DMS79 treated with DMSO at 0.1 percent for 48 hours (cell line): ENCODE results near the gene ACVR1B.

Source experiments
- DNase-seq: peaks from one replicate; lab custom pipeline; 2025; lab: John Stamatoyannopoulos, UW

The ACVR1B gene

DNA sequence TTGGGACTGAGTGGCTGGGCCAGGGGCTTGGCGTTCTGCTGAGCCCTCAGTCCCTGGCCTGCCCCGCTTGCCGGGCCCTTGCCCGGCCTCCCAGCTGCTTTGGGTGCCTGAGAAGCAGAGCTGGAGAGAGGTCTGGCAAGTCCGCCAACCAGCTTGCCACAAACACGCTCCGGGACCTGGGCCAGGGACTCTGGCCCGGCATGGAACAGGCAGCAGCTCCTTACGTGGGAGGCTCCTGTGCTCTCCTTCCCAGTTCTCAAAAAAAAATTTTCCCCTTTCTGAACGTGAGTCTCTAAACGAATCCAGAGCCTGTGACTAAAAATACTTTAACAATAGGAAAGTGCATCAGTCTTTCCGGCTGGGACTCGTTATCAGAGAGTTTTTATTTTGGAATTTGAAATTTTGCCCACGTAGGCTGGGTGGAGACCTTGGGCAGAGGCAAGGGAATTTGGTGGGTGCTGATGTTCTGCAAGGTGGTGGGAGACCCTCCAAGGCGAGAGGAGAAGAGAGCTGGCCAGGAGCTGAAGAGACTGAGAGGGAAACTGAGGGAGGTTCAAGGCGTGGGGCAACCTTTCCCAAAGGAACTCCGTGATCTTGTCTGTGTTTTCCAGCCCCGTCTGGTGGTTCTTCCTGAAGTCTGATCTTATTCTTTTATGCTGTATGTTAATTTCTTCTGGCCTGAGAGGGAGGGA lies 92.9 kb downstream of the ACVR1B start:
- DNase-seq, result no peak

DNA sequence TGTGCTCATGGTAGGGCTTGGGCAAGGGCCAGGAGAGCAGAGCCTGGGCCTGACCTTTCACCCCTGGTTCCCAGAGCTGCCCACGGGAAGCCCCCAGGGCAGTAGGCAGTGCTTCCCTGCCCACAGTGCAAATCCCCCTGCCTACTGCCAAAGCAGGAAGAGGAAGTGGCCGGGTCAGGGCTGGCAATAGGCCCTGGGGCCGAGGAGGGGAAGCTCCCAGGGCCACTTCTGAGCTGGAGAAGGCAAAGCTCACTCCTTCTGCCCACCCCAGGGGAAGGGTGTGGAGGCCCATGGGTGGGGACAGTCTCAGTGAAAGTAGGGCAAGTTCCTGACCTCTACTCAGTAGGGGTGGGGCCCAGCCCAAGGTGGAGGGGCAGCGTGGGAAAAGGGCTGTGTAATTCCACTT lies 94.3 kb downstream of the ACVR1B start:
- no peak for DNase-seq
